Tibial artery (tissue), 4 donors: ENCODE data around the gene EXD3.

ENCODE experiments used
- DNase-seq, 2 donors: peaks; one replicate each; pipeline ENCODE4 v3.0.0-alpha.2; 2019
- H3K27ac ChIP-seq, 2 donors: fragments of 200-600 bp; sonication (generic) in 1 of 2; 1 replicate in 1 of 2; 2 replicates in 1 of 2; pipeline ENCODE4 v1.5.1; 2018 to 2019; ENCODE audit warnings: mild to moderate bottlenecking in 1 of 2
- H3K27me3 ChIP-seq, 2 donors: fragments of 200-600 bp; sonication (generic) in 1 of 2; one replicate each; pipeline versions ENCODE4 v1.5.1 to v1.6.0; 2016 to 2019
- H3K36me3 ChIP-seq, 3 donors: fragments of 200-600 bp; sonication (generic) in 2 of 3; one replicate each; pipeline ENCODE4 v1.5.1; 2016 to 2019; ENCODE audit warnings: mild to moderate bottlenecking in 2 of 3
- H3K4me1 ChIP-seq, 4 donors: fragments of 200-600 bp; sonication (generic) in 2 of 4; 1 replicate in 3 of 4; 2 replicates in 1 of 4; pipeline ENCODE4 v1.5.1; 2016 to 2019
- H3K4me3 ChIP-seq, 2 donors: fragments of 200-600 bp; sonication (generic) in 1 of 2; 1 replicate in 1 of 2; 2 replicates in 1 of 2; pipeline ENCODE4 v1.5.1; 2018 to 2019; ENCODE audit warnings: mild to moderate bottlenecking in 2 of 2
- H3K9me3 ChIP-seq, 3 donors: fragments of 200-600 bp; sonication (generic) in 1 of 3; one replicate each; pipeline ENCODE4 v1.5.1; 2016 to 2019
- CTCF ChIP-seq, 2 experiments: fragments of 200-600 bp in 1 of 2; fragments of 450-650 bp in 1 of 2; IDR thresholded peaks; one replicate each; pipeline ENCODE4 v1.5.1; 2017 to 2019; ENCODE audit warnings: antibody characterized with exemption in 2 of 2, mild to moderate bottlenecking in 1 of 2, moderate library complexity in 1 of 2
- intact Hi-C: fragments of 100-400 bp; cut with DNase I; formaldehyde crosslinking; loops from one replicate; pipeline ENCODE4 v1.15.0; 2023; ENCODE audit warnings: low total_unique reads

Gene EXD3

DNA sequence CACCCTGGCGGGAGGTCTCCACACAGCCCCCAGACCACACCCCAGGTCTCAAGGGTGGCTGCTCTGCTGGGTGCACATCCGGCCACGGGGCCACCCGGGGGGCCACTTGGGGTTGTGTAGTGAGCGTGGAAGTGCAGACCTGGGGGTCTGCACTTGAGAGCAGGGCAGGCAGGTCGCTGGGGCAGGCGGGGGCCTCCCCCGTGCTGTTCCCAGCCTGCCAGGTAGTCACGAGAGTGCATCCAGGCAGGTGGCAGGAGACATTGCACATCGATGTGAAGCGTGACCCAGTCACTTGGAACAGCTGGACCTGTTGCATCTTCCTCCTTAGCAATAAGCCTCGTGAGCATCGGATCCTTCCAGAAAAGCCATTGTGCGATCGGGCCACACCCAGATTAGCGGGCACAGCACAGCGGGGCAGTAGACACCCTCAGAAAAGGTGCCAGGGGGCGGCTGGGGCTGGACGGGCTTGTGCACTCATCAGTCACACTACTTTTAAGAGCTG is 23.0 kb upstream of the EXD3 start:
- intact Hi-C loops: no loop called here
- DNase-seq: no peak

GRCh38 chr9:137445275-137445807 is 22.4 kb upstream of the EXD3 start:
- Histone ChIP-seq H3K27me3 (peaks cover 0 to 38% of the 10 kb centered on the region in 2 donors), H3K4me3 (no peak overlapping the region), H3K9me3 (no peaks in the 10 kb centered on the region), H3K27ac (no peak overlapping the region), H3K4me1 (peaks cover 0 to 16% (median 12%) of the 10 kb centered on the region in 4 donors), H3K36me3 (peaks cover 13 to 20% (median 16%) of the 10 kb centered on the region in 3 donors)
- TF ChIP-seq CTCF (IDR thresholded peaks at IDR 0.05): peak; percentile 71 to 76
- intact Hi-C loops: no loop called here
- peak; percentile 87 to 88 for DNase-seq

More for the DNA sequence above, 23.0 kb upstream of the EXD3 start:
- TF ChIP-seq CTCF (IDR thresholded peaks at IDR 0.05): no peak
- Histone ChIP-seq H3K36me3 (peaks cover 13 to 20% (median 16%) of the 10 kb centered on the region in 3 donors), H3K9me3 (no peaks in the 10 kb centered on the region), H3K4me3 (no peak overlapping the region), H3K27me3 (peaks cover 0 to 38% of the 10 kb centered on the region in 2 donors), H3K4me1 (peaks cover 0 to 16% (median 12%) of the 10 kb centered on the region in 4 donors), H3K27ac (no peak overlapping the region)

GRCh38 chr9:137444106-137444790 is 21.3 kb upstream of the EXD3 start:
- no peak overlapping the region for H3K4me3 ChIP-seq
- DNase-seq: no peak
- H3K27ac ChIP-seq: no peak overlapping the region
- H3K4me1 ChIP-seq: peaks cover 0 to 16% (median 12%) of the 10 kb centered on the region in 4 donors
- TF ChIP-seq CTCF (IDR thresholded peaks at IDR 0.05): no peak
- peaks cover 5 to 11% (median 7%) of the 10 kb centered on the region in 3 donors for H3K36me3 ChIP-seq
- intact Hi-C loops: no loop called here
- no peaks in the 10 kb centered on the region for H3K9me3 ChIP-seq
- peaks cover 0 to 43% of the 10 kb centered on the region in 2 donors for H3K27me3 ChIP-seq

- no peak for DNase-seq
- Histone ChIP-seq H3K27ac (no peak overlapping the region), H3K27me3 (peaks cover 0 to 65% of the 10 kb centered on the region in 2 donors), H3K9me3 (no peaks in the 10 kb centered on the region), H3K4me3 (peak overlapping the region in 1 of 2 donors; percentile 40), H3K4me1 (peaks cover 0 to 21% (median 12%) of the 10 kb centered on the region in 4 donors), H3K36me3 (no peaks in the 10 kb centered on the region)
- intact Hi-C loops: no loop called here
- no peak for TF ChIP-seq CTCF (IDR thresholded peaks at IDR 0.05)
These were observed 19.0 kb upstream of the EXD3 start for GRCh38 chr9:137441935-137442321.

GRCh38 chr9:137441289-137441934 is 18.4 kb upstream of the EXD3 start, which contains the start of gene ENTPD8:
Gene ENTPD8, minus strand, starts transcription at chr9:137441357. Its CDS starts 3,072 bp downstream, at chr9:137438285.
- H3K27me3 ChIP-seq: peaks cover 0 to 70% of the 10 kb centered on the region in 2 donors

More at GRCh38 chr9:137441289-137441934, 18.4 kb upstream of the EXD3 start, which contains the start of gene ENTPD8:
- no peaks in the 10 kb centered on the region for H3K36me3 ChIP-seq
- no peak for TF ChIP-seq CTCF (IDR thresholded peaks at IDR 0.05)
- H3K4me3 ChIP-seq: peak within 1 kb of the TSS; percentile 22 to 40
- H3K4me1 ChIP-seq: peaks cover 0 to 22% (median 12%) of the 10 kb centered on the region in 4 donors
- no peak for DNase-seq
- no peaks in the 10 kb centered on the region for H3K9me3 ChIP-seq
- no peak within 1 kb of the TSS for H3K27ac ChIP-seq
- intact Hi-C loops: no loop called here
